ENCODE measurements around the gene ESAM. TPM values are rescaled to one million over a fixed set of nuclear protein-coding genes. Genes with fewer than 3 reads are reported as not detected.
A peak's percentile ranks its signal among the peaks of the same experiment; 100 is the strongest.

The ESAM gene
- total RNA-seq, 1 experiment from 2014 or later, result 0.92 TPM

DNA sequence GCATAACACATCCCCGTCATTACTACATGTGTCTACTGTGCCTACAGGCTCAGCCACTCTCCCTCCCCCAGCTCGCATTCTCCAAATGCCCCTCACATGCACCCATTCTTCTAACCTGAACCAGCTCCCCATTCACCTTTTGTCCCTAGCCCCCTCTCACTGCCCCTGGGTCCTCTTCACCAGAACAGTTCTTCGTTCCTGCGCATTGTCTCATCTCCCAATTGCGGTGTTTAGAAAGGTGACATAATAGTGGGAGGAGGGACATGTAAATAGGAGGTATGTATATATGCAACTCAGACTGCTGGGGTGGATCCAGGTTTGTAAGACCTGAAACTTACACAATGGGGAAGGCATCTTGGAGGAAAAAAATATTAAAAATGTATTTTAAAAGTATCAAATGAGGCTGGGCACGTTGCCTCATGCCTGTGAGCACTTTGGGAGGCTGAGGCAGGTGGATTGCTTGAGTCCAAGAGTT lies 5.3 kb downstream of the ESAM start:
- no peak overlapping the region for H4K91ac ChIP-seq (ENCODE audit: insufficient read length, low read depth, low read length)
- no peak overlapping the region for H3K4me3 Mint-ChIP-seq
- H3K4me2 ChIP-seq (ENCODE audit: insufficient read depth, insufficient read length, low read length), result no peak overlapping the region
- H2BK20ac ChIP-seq (ENCODE audit: low read depth, low read length, poor library complexity, severe bottlenecking), result no peak overlapping the region
- H3K27ac ChIP-seq (ENCODE audit: insufficient read length, low read depth, low read length), result no peak overlapping the region
- no peak overlapping the region for H2AK5ac ChIP-seq (ENCODE audit: insufficient read length, low read length)
- H3K14ac ChIP-seq (ENCODE audit: insufficient read depth, low read length), result no peak overlapping the region
- peaks cover 90% of the 10 kb centered on the region for H3K27me3 ChIP-seq (ENCODE audit: insufficient read depth, low read length)
- no peak overlapping the region for H4K8ac ChIP-seq (replicated peaks; ENCODE audit: insufficient read length, low read depth, low read length)
- no peak overlapping the region for H3K4ac ChIP-seq (ENCODE audit: low read depth, low read length)
- no peak overlapping the region for H2BK12ac ChIP-seq (ENCODE audit: insufficient read length, low read depth, low read length)
- peaks cover 16% of the 10 kb centered on the region for H3K23me2 ChIP-seq (ENCODE audit: insufficient read length, low read depth, low read length, poor library complexity, severe bottlenecking)
- DNase-seq, result no peak
- no peak overlapping the region for H2AFZ ChIP-seq (ENCODE audit: low read length)
- no peak overlapping the region for H2BK120ac ChIP-seq (ENCODE audit: low read depth, low read length, poor library complexity, severe bottlenecking)
- no peaks in the 10 kb centered on the region for H3K9me3 ChIP-seq (ENCODE audit: control insufficient read depth, low read depth, low read length)
- no peak overlapping the region for H3K18ac ChIP-seq (ENCODE audit: insufficient read length, low read depth, low read length)
- peaks cover 3% of the 10 kb centered on the region; the same call in 1 of the 2 replicates for H3K4me1 ChIP-seq (ENCODE audit: insufficient read depth, low read length)
- no peak overlapping the region for H3T11ph ChIP-seq (ENCODE audit: low read length)
- peak overlapping the region in 1 of 3 experiments; percentile 5; a peak in 1 of 7 replicates for H3K27ac Mint-ChIP-seq
- H3K56ac ChIP-seq (ENCODE audit: insufficient read length, low read depth, low read length), result no peak overlapping the region
- no peaks in the 10 kb centered on the region for H3K79me2 ChIP-seq (ENCODE audit: insufficient read depth, low read length)
- H3K9ac ChIP-seq (ENCODE audit: extremely low read depth, insufficient read length, low read length), result no peak overlapping the region
- H4K5ac ChIP-seq (ENCODE audit: insufficient read length, low read depth, low read length), result no peak overlapping the region
- H3K9me3 Mint-ChIP-seq, result peaks cover 0 to 9% of the 10 kb centered on the region in 2 experiments; a peak in 3 of 5 replicates
- WGBS (ENCODE audit: extremely low coverage, insufficient read length, low lambda C conversion rate), result no CpG with 5 or more reads among the region's 6 CpGs
- H3K79me1 ChIP-seq (ENCODE audit: insufficient read depth, low read depth, low read length, poor library complexity, severe bottlenecking), result no peaks in the 10 kb centered on the region
- H4K20me1 ChIP-seq (ENCODE audit: control insufficient read depth, insufficient read depth, insufficient read length), result no peaks in the 10 kb centered on the region
- H3K4me1 Mint-ChIP-seq, result peaks cover 32 to 64% of the 10 kb centered on the region in 2 experiments
- H3K27me3 Mint-ChIP-seq (ENCODE audit: low read depth), result peaks cover 69% of the 10 kb centered on the region
- no peak overlapping the region for H2BK15ac ChIP-seq (ENCODE audit: low read depth, low read length)
- H2BK5ac ChIP-seq (ENCODE audit: insufficient read length, low read length), result no peak overlapping the region
- TF ChIP-seq, protein P1, sequence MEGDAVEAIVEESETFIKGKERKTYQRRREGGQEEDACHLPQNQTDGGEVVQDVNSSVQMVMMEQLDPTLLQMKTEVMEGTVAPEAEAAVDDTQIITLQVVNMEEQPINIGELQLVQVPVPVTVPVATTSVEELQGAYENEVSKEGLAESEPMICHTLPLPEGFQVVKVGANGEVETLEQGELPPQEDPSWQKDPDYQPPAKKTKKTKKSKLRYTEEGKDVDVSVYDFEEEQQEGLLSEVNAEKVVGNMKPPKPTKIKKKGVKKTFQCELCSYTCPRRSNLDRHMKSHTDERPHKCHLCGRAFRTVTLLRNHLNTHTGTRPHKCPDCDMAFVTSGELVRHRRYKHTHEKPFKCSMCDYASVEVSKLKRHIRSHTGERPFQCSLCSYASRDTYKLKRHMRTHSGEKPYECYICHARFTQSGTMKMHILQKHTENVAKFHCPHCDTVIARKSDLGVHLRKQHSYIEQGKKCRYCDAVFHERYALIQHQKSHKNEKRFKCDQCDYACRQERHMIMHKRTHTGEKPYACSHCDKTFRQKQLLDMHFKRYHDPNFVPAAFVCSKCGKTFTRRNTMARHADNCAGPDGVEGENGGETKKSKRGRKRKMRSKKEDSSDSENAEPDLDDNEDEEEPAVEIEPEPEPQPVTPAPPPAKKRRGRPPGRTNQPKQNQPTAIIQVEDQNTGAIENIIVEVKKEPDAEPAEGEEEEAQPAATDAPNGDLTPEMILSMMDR (conservative IDR thresholded peaks at IDR 0.05), result no peak
- H3K23ac ChIP-seq (ENCODE audit: insufficient read length, low read depth, low read length), result no peak overlapping the region
- no peaks in the 10 kb centered on the region for H3K36me3 Mint-ChIP-seq (ENCODE audit: insufficient read depth in 1 of 3, low read depth in 3 of 3)

Measured in H9 (cell line).